ENCODE data around the gene HSFX3.

GRCh38 chrX:149498767-149499166, 51.0 kb downstream of the HSFX3 start:
- TF ChIP-seq ZNF274 (IDR thresholded peaks at IDR 0.05; ENCODE audit: low read depth, low read length): no peak
- TF ChIP-seq YY1 (IDR thresholded peaks at IDR 0.05; ENCODE audit: insufficient read depth, insufficient read length): no peak
